Left ventricle myocardium inferior (tissue), 1 donor: ENCODE measurements around the gene SPINK5. TPM values are rescaled to one million over a fixed set of nuclear protein-coding genes. Genes with fewer than 3 reads are reported as not detected.

ENCODE experiments used
- DNase-seq: peaks from one replicate; pipeline ENCODE4 v3.0.0-alpha.2; 2020
- H3K27ac ChIP-seq: fragments of 200-600 bp; replicated peaks from 2 replicates; pipeline ENCODE4 v1.8.0; 2021
- H3K27me3 ChIP-seq: fragments of 200-600 bp; 2 replicates; pipeline ENCODE4 v1.8.0; 2021; ENCODE audit warnings: low read depth
- H3K36me3 ChIP-seq: fragments of 200-600 bp; 2 replicates; pipeline ENCODE4 v1.8.0; 2021
- H3K4me1 ChIP-seq: fragments of 200-600 bp; 2 replicates; pipeline ENCODE4 v1.8.0; 2021
- H3K4me3 ChIP-seq: fragments of 200-600 bp; 2 replicates; pipeline ENCODE4 v1.8.0; 2021; ENCODE audit warnings: mild to moderate bottlenecking, moderate library complexity
- H3K9me3 ChIP-seq: fragments of 200-600 bp; replicated peaks from 2 replicates; pipeline ENCODE4 v1.8.0; 2021
- CTCF ChIP-seq: fragments of 200-600 bp; IDR thresholded peaks from 2 replicates; pipeline ENCODE4 v1.8.0; 2021; ENCODE audit warnings: antibody characterized with exemption, mild to moderate bottlenecking, borderline replicate concordance
- intact Hi-C: fragments of 100-400 bp; cut with micrococcal nuclease; formaldehyde crosslinking; loops from one replicate; pipeline ENCODE4 v1.11.0; 2022
- total RNA-seq: library from RNA; stranded (reverse); fragmentation: NEBNext Ultra II Directional; extraction: Animal tissue kit (Norgen Biotek cat#: 25700); gene quantifications from one replicate; pipeline ENCODE4 v1.2.1, GENCODE V29; 2021
- donor health status: DM: no; HTN: yes; CAD: no; lungs with severe emphysema.

SPINK5 gene
- total RNA-seq, 1 donor from 2014 or later, result 0.47 TPM

DNA sequence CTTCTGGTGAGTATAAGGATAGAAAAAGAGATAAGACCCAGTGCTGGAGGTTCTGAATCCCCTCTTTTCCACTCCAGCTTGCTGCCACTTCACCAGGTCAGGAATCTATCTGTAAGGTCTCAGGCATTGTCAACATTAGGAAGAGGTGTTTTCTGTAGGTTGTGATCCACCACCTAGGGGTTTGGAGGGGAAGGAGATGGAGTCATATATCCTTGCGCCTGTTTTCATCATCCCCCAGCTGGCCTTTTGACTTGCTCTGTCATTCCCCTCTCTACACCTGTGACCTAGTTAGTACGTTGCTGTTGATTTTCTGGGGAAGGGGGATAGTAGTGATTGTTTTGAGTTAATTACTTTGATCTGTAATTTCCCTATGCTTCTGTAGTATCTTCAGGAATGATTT is 20.5 kb downstream of the SPINK5 start:
- no peak for DNase-seq
- H3K36me3 ChIP-seq, result no peaks in the 10 kb centered on the region

DNA sequence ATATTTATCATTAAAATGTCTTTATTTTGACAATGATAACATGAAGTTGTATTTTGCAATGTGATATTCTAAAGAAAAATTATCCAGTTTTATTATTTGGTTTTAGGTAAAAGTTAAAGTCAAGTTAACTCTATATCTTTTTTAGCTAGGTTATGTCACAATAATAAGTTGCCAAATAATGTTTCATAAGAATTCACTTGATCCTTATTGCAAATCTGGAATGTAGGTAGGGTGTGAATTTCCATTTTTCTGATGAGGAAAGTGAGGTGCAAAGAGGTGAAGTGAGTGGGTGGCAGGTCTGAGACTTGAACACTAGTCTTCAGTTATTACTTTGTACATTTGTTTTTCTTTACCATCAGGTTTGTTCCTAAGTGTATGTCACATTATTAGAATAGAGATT is 21.5 kb downstream of the SPINK5 start:
- intact Hi-C loops, result no loop called here
- H3K4me3 ChIP-seq, result no peak overlapping the region
- H3K27ac ChIP-seq, result no peak overlapping the region
- no peaks in the 10 kb centered on the region for H3K4me1 ChIP-seq
- no peaks in the 10 kb centered on the region for H3K36me3 ChIP-seq
- DNase-seq, result no peak
- no peaks in the 10 kb centered on the region for H3K27me3 ChIP-seq
- H3K9me3 ChIP-seq, result peaks cover 11% of the 10 kb centered on the region
- no peak for TF ChIP-seq CTCF

More for the DNA sequence above, 20.5 kb downstream of the SPINK5 start:
- Histone ChIP-seq H3K27me3 (no peaks in the 10 kb centered on the region), H3K4me1 (no peaks in the 10 kb centered on the region), H3K27ac (no peak overlapping the region), H3K4me3 (no peak overlapping the region), H3K9me3 (peaks cover 11% of the 10 kb centered on the region)
- intact Hi-C loops, result no loop called here
- no peak for TF ChIP-seq CTCF

- TF ChIP-seq CTCF, result no peak
- no peaks in the 10 kb centered on the region for H3K4me1 ChIP-seq
- H3K4me3 ChIP-seq, result no peak overlapping the region
- peaks cover 11% of the 10 kb centered on the region for H3K9me3 ChIP-seq
- no peaks in the 10 kb centered on the region for H3K27me3 ChIP-seq
- no peak overlapping the region for H3K27ac ChIP-seq
- intact Hi-C loops, result no loop called here
- DNase-seq, result no peak
- no peaks in the 10 kb centered on the region for H3K36me3 ChIP-seq
These were observed 22.4 kb downstream of the SPINK5 start for GRCh38 chr5:148085977-148086705.

GRCh38 chr5:148090146-148090772 is 26.5 kb downstream of the SPINK5 start:
- no peak overlapping the region for H3K27ac ChIP-seq
- H3K4me1 ChIP-seq, result no peaks in the 10 kb centered on the region
- TF ChIP-seq CTCF, result no peak
- intact Hi-C loops, result no loop called here
- H3K4me3 ChIP-seq, result no peak overlapping the region
- H3K36me3 ChIP-seq, result no peaks in the 10 kb centered on the region
- no peaks in the 10 kb centered on the region for H3K27me3 ChIP-seq
- no peak for DNase-seq
- no peaks in the 10 kb centered on the region for H3K9me3 ChIP-seq

DNA sequence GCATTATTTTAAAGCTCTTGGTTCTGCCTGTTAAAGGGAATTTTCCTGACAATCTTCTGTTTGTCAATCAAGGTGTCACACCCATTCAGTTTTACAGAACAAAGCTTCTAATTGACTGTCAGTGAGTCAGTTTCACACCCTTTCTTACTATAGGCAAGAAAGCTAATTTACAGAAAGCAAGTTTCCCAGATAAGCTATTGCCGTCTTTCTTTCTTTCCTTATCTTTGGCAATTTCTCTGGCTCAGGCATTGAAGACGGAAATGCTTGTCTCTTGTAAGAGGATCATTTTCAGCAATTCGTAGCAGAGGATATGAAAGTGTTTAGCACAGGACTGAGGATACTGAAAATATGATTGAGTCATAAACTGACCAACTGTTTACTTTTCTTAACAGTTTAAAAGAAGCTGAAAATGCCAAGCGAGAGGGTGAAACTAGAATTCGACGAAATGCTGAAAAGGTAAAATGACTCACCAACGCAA is 27.0 kb downstream of the SPINK5 start:
- Histone ChIP-seq H3K27ac (no peak overlapping the region), H3K4me3 (no peak overlapping the region), H3K27me3 (no peaks in the 10 kb centered on the region), H3K4me1 (no peaks in the 10 kb centered on the region), H3K9me3 (no peaks in the 10 kb centered on the region), H3K36me3 (no peaks in the 10 kb centered on the region)
- no peak for TF ChIP-seq CTCF
- DNase-seq, result no peak
- intact Hi-C loops, result no loop called here
